ENCODE measurements around the gene SCN5A. TPM values are rescaled to one million over a fixed set of nuclear protein-coding genes. Genes with fewer than 3 reads are reported as not detected.

The SCN5A gene
- total and polyA plus RNA-seq, 7 donors, result under 0.01 to 1.9 (median 0.51) TPM

- DNase-seq, result no peak
- WGBS, 2 donors, result 83 to 84% methylated on average over 1 of the region's 1 CpG
- Histone ChIP-seq H3K27ac (no peak overlapping the region), H3K4me1 (no peaks in the 10 kb centered on the region), H3K4me3 (no peak overlapping the region), H3K36me3 (peaks cover 0 to 43% (median 13%) of the 10 kb centered on the region in 4 donors), H3K9me3 (no peaks in the 10 kb centered on the region), H3K27me3 (no peaks in the 10 kb centered on the region)
- TF ChIP-seq EP300 (IDR thresholded peaks at IDR 0.05), result no peak
- intact Hi-C loops (cut with DNase I), result no loop called here
These were observed 130.5 kb downstream of the SCN5A start for GRCh38 chr3:38519000-38519399.

- WGBS, 2 donors, result 0 to 86% methylated on average over 1 of the region's 1 CpG
- H3K36me3 ChIP-seq, result peaks cover 0 to 41% (median 7%) of the 10 kb centered on the region in 4 donors
- no peak for DNase-seq
- no peaks in the 10 kb centered on the region for H3K4me1 ChIP-seq
- H3K27me3 ChIP-seq, result no peaks in the 10 kb centered on the region
- no peaks in the 10 kb centered on the region for H3K9me3 ChIP-seq
- no peak overlapping the region for H3K27ac ChIP-seq
- no peak overlapping the region for H3K4me3 ChIP-seq
- TF ChIP-seq CTCF (IDR thresholded peaks at IDR 0.05) (no peak), POLR2A (IDR thresholded peaks at IDR 0.05) (no peak), POLR2AphosphoS5 (IDR thresholded peaks at IDR 0.05) (no peak), EP300 (IDR thresholded peaks at IDR 0.05) (no peak)
- intact Hi-C loops (cut with DNase I), result no loop called here
These were observed 132.8 kb downstream of the SCN5A start for GRCh38 chr3:38516669-38517068.

GRCh38 chr3:38515367-38515766 is 134.1 kb downstream of the SCN5A start:
- no peaks in the 10 kb centered on the region for H3K9me3 ChIP-seq
- 93 to 94% methylated on average over 7 of the region's 7 CpGs for WGBS, 2 donors
- peaks cover 0 to 54% (median 9%) of the 10 kb centered on the region in 4 donors for H3K36me3 ChIP-seq
- H3K4me3 ChIP-seq, result no peak overlapping the region
- no peak for TF ChIP-seq EP300 (IDR thresholded peaks at IDR 0.05)
- no peak for TF ChIP-seq CTCF (IDR thresholded peaks at IDR 0.05)
- no peak for TF ChIP-seq POLR2A (IDR thresholded peaks at IDR 0.05)
- TF ChIP-seq POLR2AphosphoS5 (IDR thresholded peaks at IDR 0.05), result no peak
- no peak for DNase-seq
- no peaks in the 10 kb centered on the region for H3K4me1 ChIP-seq
- no peaks in the 10 kb centered on the region for H3K27me3 ChIP-seq
- intact Hi-C loops (cut with DNase I), result no loop called here
- H3K27ac ChIP-seq, result no peak overlapping the region

- TF ChIP-seq POLR2AphosphoS5 (IDR thresholded peaks at IDR 0.05), result no peak
- no peak for TF ChIP-seq CTCF (IDR thresholded peaks at IDR 0.05)
- TF ChIP-seq POLR2A (IDR thresholded peaks at IDR 0.05), result no peak
- H3K27me3 ChIP-seq, result no peaks in the 10 kb centered on the region
- 84 to 93% methylated on average over 3 of the region's 3 CpGs for WGBS, 2 donors
- no peaks in the 10 kb centered on the region for H3K4me1 ChIP-seq
- no peak overlapping the region for H3K27ac ChIP-seq
- H3K36me3 ChIP-seq, result peaks cover 0 to 84% (median 24%) of the 10 kb centered on the region in 4 donors
- intact Hi-C loops (cut with DNase I), result no loop called here
- H3K9me3 ChIP-seq, result no peaks in the 10 kb centered on the region
- no peak for DNase-seq
- H3K4me3 ChIP-seq, result no peak overlapping the region
These were observed 137.9 kb downstream of the SCN5A start for GRCh38 chr3:38511546-38511945.

GRCh38 chr3:38510631-38511030 is 138.9 kb downstream of the SCN5A start:
- TF ChIP-seq EP300 (IDR thresholded peaks at IDR 0.05) (no peak), POLR2A (IDR thresholded peaks at IDR 0.05) (no peak), POLR2AphosphoS5 (IDR thresholded peaks at IDR 0.05) (no peak), CTCF (IDR thresholded peaks at IDR 0.05) (no peak)
- Histone ChIP-seq H3K36me3 (peaks cover 0 to 88% (median 22%) of the 10 kb centered on the region in 4 donors), H3K27ac (no peak overlapping the region), H3K27me3 (no peaks in the 10 kb centered on the region), H3K4me3 (no peak overlapping the region), H3K4me1 (no peaks in the 10 kb centered on the region), H3K9me3 (no peaks in the 10 kb centered on the region)
- intact Hi-C loops (cut with DNase I), result no loop called here
- no peak for DNase-seq
